ENCODE data around the gene NRP1.

NRP1 gene

GRCh38 chr10:33134011-33134751 is 200.3 kb downstream of the NRP1 start:
- Histone ChIP-seq H4K20me1 (no peaks in the 10 kb centered on the region), H3K4me2 (no peak overlapping the region), H3K27me3 (no peaks in the 10 kb centered on the region), H3K4me3 (no peak overlapping the region), H3K4me1 (peaks cover 0 to 7% (median 0%) of the 10 kb centered on the region in 10 experiments; a peak in 5 of 20 replicates), H3K27ac (no peak overlapping the region), H3K36me3 (no peaks in the 10 kb centered on the region), H3K9me3 (replicated peaks in 1 of 11) (no peaks in the 10 kb centered on the region), H3K9ac (no peak overlapping the region)
- no peak for TF ChIP-seq Cebpa-rat (IDR thresholded peaks at IDR 0.05)

GRCh38 chr10:33133557-33133956 is 200.9 kb downstream of the NRP1 start:
- Histone ChIP-seq H3K4me3 (no peak overlapping the region), H3K27me3 (no peaks in the 10 kb centered on the region), H3K9me3 (replicated peaks in 1 of 11) (no peaks in the 10 kb centered on the region), H3K4me1 (peaks cover 0 to under 1% (median 0%) of the 10 kb centered on the region in 10 experiments; a peak in 1 of 20 replicates), H4K20me1 (no peaks in the 10 kb centered on the region), H3K9ac (no peak overlapping the region), H3K36me3 (no peaks in the 10 kb centered on the region), H3K4me2 (no peak overlapping the region), H3K27ac (no peak overlapping the region)
- TF ChIP-seq Cebpa-rat (IDR thresholded peaks at IDR 0.05): no peak

GRCh38 chr10:33132626-33133025 is 201.8 kb downstream of the NRP1 start:
- no peak for TF ChIP-seq Cebpa-rat (IDR thresholded peaks at IDR 0.05)
- Histone ChIP-seq H3K27me3 (no peaks in the 10 kb centered on the region), H3K4me1 (no peaks in the 10 kb centered on the region)

GRCh38 chr10:33129996-33130386 is 204.5 kb downstream of the NRP1 start:
- H3K36me3 ChIP-seq: no peaks in the 10 kb centered on the region
- no peak for TF ChIP-seq Cebpa-rat (IDR thresholded peaks at IDR 0.05)
- no peak overlapping the region for H3K4me2 ChIP-seq
- no peak overlapping the region for H3K27ac ChIP-seq
- H3K4me1 ChIP-seq: peaks cover 5 to 18% (median 16%) of the 10 kb centered on the region in 10 experiments; a peak in 17 of 20 replicates
- no peak overlapping the region for H3K9ac ChIP-seq
- 0 out of 22 replicates have a peak, but pooled peaks cover 0 to 6% (median 0%) of the 10 kb centered on the region in 11 experiments for H3K9me3 ChIP-seq (replicated peaks in 1 of 11)
- H3K4me3 ChIP-seq: no peak overlapping the region
- H4K20me1 ChIP-seq: no peaks in the 10 kb centered on the region
- no peaks in the 10 kb centered on the region for H3K27me3 ChIP-seq

More at GRCh38 chr10:33132626-33133025, 201.8 kb downstream of the NRP1 start:
- H3K9me3 ChIP-seq (replicated peaks in 1 of 11): no peaks in the 10 kb centered on the region
- H3K9ac ChIP-seq: no peak overlapping the region
- H4K20me1 ChIP-seq: no peaks in the 10 kb centered on the region
- H3K4me3 ChIP-seq: no peak overlapping the region
- H3K36me3 ChIP-seq: no peaks in the 10 kb centered on the region
- H3K4me2 ChIP-seq: no peak overlapping the region
- H3K27ac ChIP-seq: no peak overlapping the region

GRCh38 chr10:33129141-33129995 is 205.1 kb downstream of the NRP1 start:
- H3K4me3 ChIP-seq: no peak overlapping the region
- no peak for TF ChIP-seq Cebpa-rat (IDR thresholded peaks at IDR 0.05)
- no peaks in the 10 kb centered on the region for H4K20me1 ChIP-seq
- H3K36me3 ChIP-seq: no peaks in the 10 kb centered on the region
- no peak overlapping the region for H3K9ac ChIP-seq
- H3K4me2 ChIP-seq: no peak overlapping the region
- no peaks in the 10 kb centered on the region for H3K27me3 ChIP-seq
- H3K4me1 ChIP-seq: peaks cover 5 to 25% (median 22%) of the 10 kb centered on the region in 10 experiments; a peak in 17 of 20 replicates
- 0 out of 22 replicates have a peak, but pooled peaks cover 0 to 8% (median 0%) of the 10 kb centered on the region in 11 experiments for H3K9me3 ChIP-seq (replicated peaks in 1 of 11)
- no peak overlapping the region for H3K27ac ChIP-seq

- no peak for TF ChIP-seq Cebpa-rat (IDR thresholded peaks at IDR 0.05)
- Histone ChIP-seq H3K4me1 (peaks cover 5 to 30% (median 24%) of the 10 kb centered on the region in 10 experiments; a peak in 17 of 20 replicates), H4K20me1 (no peaks in the 10 kb centered on the region), H3K36me3 (no peaks in the 10 kb centered on the region), H3K27ac (no peak overlapping the region), H3K9me3 (replicated peaks in 1 of 11) (0 out of 22 replicates have a peak, but pooled peaks cover 0 to 8% (median 0%) of the 10 kb centered on the region in 11 experiments), H3K4me2 (no peak overlapping the region), H3K9ac (no peak overlapping the region), H3K4me3 (no peak overlapping the region), H3K27me3 (no peaks in the 10 kb centered on the region)
These were observed 206.8 kb downstream of the NRP1 start for GRCh38 chr10:33127622-33128021.
